OCI-LY3 (cell line): ENCODE results near the gene CXXC5.
"Not testable (repeated sequence)": the region's sequence is repeated elsewhere in the genome, so short reads cannot be mapped to it uniquely, and the experiment has no call there.

Source experiments
- H2AFZ ChIP-seq: fragments of 200-600, 300-600 bp; shearing (Covaris generic); 2 replicates; pipeline ENCODE4 v1.6.0; 2014; ENCODE audit warnings: antibody characterized with exemption, low read depth, low read length
- H3K27ac ChIP-seq: fragments of 200-600, 300-600 bp; sonication (generic); 2 replicates; pipeline ENCODE4 v1.5.1; 2014; ENCODE audit warnings: mild to moderate bottlenecking, low read length, moderate library complexity, mixed read lengths
- H3K27me3 ChIP-seq: fragments of 200-600, 300-600 bp; sonication (generic); 2 replicates; pipeline ENCODE4 v1.6.1; 2014; ENCODE audit warnings: low read depth, low read length, mixed read lengths
- H3K36me3 ChIP-seq: fragments of 200-600, 300-600 bp; sonication (generic); replicated peaks from 2 replicates; pipeline ENCODE3; 2014; ENCODE audit warnings: low read depth, low read length, mixed read lengths
- H3K4me1 ChIP-seq: fragments of 300-600, 200-600 bp; sonication (generic); 2 replicates; pipeline ENCODE4 v1.6.1; 2014; ENCODE audit warnings: low read length, mixed read lengths
- H3K4me2 ChIP-seq: fragments of 200-600, 300-600 bp; sonication (generic); 2 replicates; pipeline ENCODE4 v1.6.1; 2014; ENCODE audit warnings: low read length, mixed read lengths
- H3K4me3 ChIP-seq: fragments of 300-600, 200-600 bp; sonication (generic); 2 replicates; pipeline ENCODE4 v1.5.1; 2014; ENCODE audit warnings: antibody characterized with exemption, mild to moderate bottlenecking, low read length, moderate library complexity
- H3K79me2 ChIP-seq: fragments of 300-600, 200-600 bp; shearing (Covaris generic); 2 replicates; pipeline ENCODE4 v1.6.1; 2014; ENCODE audit warnings: mild to moderate bottlenecking, low read length, mixed read lengths
- H3K9ac ChIP-seq: fragments of 300-600, 200-600 bp; shearing (Covaris generic); 2 replicates; pipeline ENCODE4 v1.6.0; 2014; ENCODE audit warnings: mild to moderate bottlenecking, low read length, moderate library complexity
- H3K9me3 ChIP-seq: fragments of 200-600, 300-600 bp; shearing (Covaris generic); 2 replicates; pipeline ENCODE4 v1.6.1; 2014; ENCODE audit warnings: low read length, mixed read lengths; ENCODE audit not compliant: insufficient read depth
- H4K20me1 ChIP-seq: fragments of 200-600, 300-600 bp; sonication (generic); 2 replicates; pipeline ENCODE4 v1.6.1; 2016; ENCODE audit warnings: low read length, mixed read lengths; ENCODE audit not compliant: insufficient read depth
- EZH2phosphoT487 ChIP-seq: fragments of 200-600 bp; shearing (Covaris generic); IDR thresholded peaks from 2 replicates; pipeline ENCODE4 v1.6.1; 2018; ENCODE audit warnings: antibody characterized with exemption, mixed run types, low read depth
- TF ChIP-seq, protein P1 (sequence below): fragments of 200-600, 300-600 bp; sonication (generic); IDR thresholded peaks from 2 replicates; pipeline ENCODE4 v1.5.1; 2014; ENCODE audit warnings: antibody characterized with exemption, low read length, low read depth

Gene CXXC5

DNA sequence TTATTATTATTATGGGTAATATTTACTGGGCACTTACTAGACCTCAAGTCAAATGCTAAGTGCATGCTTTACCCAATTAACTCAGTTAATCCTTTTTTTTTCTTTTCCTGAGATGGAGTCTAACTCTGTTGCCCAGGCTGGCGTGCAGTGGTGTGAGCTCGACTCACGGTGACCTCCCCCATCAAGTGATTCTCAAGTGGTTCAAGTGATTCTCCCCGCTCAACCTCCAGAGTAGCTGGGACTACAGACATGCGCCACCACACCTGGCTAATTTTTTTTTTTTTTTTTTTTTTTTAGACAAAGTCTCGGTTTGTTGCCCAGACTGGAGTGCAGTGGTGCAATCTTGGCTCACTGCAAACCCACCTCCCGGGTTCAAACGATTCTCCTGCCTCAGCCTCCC lies 69.1 kb downstream of the CXXC5 start:
- no peak overlapping the region for H3K4me2 ChIP-seq
- no peaks in the 10 kb centered on the region for H3K4me1 ChIP-seq
- TF ChIP-seq, protein P1, sequence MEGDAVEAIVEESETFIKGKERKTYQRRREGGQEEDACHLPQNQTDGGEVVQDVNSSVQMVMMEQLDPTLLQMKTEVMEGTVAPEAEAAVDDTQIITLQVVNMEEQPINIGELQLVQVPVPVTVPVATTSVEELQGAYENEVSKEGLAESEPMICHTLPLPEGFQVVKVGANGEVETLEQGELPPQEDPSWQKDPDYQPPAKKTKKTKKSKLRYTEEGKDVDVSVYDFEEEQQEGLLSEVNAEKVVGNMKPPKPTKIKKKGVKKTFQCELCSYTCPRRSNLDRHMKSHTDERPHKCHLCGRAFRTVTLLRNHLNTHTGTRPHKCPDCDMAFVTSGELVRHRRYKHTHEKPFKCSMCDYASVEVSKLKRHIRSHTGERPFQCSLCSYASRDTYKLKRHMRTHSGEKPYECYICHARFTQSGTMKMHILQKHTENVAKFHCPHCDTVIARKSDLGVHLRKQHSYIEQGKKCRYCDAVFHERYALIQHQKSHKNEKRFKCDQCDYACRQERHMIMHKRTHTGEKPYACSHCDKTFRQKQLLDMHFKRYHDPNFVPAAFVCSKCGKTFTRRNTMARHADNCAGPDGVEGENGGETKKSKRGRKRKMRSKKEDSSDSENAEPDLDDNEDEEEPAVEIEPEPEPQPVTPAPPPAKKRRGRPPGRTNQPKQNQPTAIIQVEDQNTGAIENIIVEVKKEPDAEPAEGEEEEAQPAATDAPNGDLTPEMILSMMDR = no peak
- no peak for TF ChIP-seq EZH2phosphoT487
- H3K27ac ChIP-seq = no peak overlapping the region
- no peaks in the 10 kb centered on the region for H3K9me3 ChIP-seq
- no peaks in the 10 kb centered on the region for H4K20me1 ChIP-seq
- no peak overlapping the region for H3K9ac ChIP-seq
- no peak overlapping the region for H2AFZ ChIP-seq
- no peak overlapping the region for H3K4me3 ChIP-seq
- H3K79me2 ChIP-seq = no peaks in the 10 kb centered on the region
- H3K36me3 ChIP-seq = no peaks in the 10 kb centered on the region
- peaks cover 2% of the 10 kb centered on the region; the same call in 1 of the 2 replicates for H3K27me3 ChIP-seq

GRCh38 chr5:139718403-139718802 lies 70.3 kb downstream of the CXXC5 start:
- not testable (repeated sequence) for H3K4me1 ChIP-seq, H4K20me1 ChIP-seq, H3K27me3 ChIP-seq, H3K79me2 ChIP-seq, H2AFZ ChIP-seq, H3K4me3 ChIP-seq, H3K27ac ChIP-seq, H3K36me3 ChIP-seq, H3K9me3 ChIP-seq, H3K4me2 ChIP-seq, H3K9ac ChIP-seq

DNA sequence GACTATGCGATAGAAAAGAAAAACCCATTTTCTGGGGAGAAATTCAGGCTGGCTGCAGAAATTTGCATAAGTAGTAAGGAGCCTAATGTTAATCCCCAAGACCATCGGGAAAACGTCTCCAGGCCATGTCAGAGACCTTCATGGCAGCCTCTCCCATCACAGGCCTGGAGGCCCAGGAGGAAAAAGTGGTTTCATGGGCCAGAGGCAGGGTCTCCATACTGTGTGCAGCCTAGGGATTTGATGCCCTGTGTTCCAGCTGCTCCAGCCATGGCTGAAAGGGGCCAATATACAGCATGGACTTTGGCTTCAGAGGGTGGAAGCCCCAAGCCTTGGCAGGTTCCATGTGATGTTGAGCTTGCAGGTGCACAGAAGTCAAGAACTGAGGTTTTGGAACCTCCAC lies 71.8 kb downstream of the CXXC5 start:
- H3K27me3 ChIP-seq, H2AFZ ChIP-seq, H3K9me3 ChIP-seq, H3K4me2 ChIP-seq, H4K20me1 ChIP-seq, H3K36me3 ChIP-seq, H3K4me3 ChIP-seq, H3K9ac ChIP-seq, H3K4me1 ChIP-seq, H3K79me2 ChIP-seq, H3K27ac ChIP-seq: not testable (repeated sequence)

DNA sequence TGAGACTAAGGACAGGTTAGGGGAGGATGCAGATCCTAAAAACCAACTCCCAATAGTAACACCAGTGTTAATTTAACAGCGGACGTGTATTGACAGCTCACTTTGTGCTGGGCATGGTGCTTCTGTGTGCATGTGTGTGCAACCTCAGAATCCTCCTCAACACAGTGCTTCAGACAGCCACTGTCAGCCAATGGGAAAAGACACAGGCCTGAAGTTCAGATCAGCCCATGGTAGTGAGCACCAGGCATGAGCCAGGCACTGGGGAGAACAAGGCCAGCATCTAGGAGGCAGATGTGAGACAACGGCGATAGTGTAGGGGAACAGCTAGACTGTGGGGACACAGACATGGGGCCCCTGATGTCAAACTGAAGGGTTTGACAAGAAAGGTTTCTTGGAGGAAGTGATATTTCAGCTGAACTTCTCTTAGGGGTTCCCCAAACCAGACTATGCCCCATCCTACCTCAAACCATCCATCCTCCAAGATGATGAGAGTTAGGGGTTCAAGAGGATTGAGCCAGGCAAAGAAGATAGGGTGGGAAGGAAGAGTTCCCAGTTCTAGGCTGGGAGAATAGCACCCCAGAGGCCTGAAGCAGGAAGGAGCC lies 75.9 kb downstream of the CXXC5 start:
- no peak overlapping the region for H3K27ac ChIP-seq
- H3K4me1 ChIP-seq = peaks cover 5% of the 10 kb centered on the region; the same call in 1 of the 2 replicates
- no peaks in the 10 kb centered on the region for H4K20me1 ChIP-seq
- H3K4me3 ChIP-seq = no peak overlapping the region
- H3K9me3 ChIP-seq = no peaks in the 10 kb centered on the region
- H3K79me2 ChIP-seq = no peaks in the 10 kb centered on the region
- TF ChIP-seq, protein P1 = no peak
- TF ChIP-seq EZH2phosphoT487 = no peak
- H3K4me2 ChIP-seq = no peak overlapping the region
- H3K27me3 ChIP-seq = no peaks in the 10 kb centered on the region
- no peaks in the 10 kb centered on the region for H3K36me3 ChIP-seq
- H3K9ac ChIP-seq = no peak overlapping the region
- H2AFZ ChIP-seq = no peak overlapping the region

- TF ChIP-seq, protein P1 = no peak
- TF ChIP-seq EZH2phosphoT487 = no peak
- H4K20me1 ChIP-seq = no peaks in the 10 kb centered on the region
- H3K4me2 ChIP-seq = no peak overlapping the region
- H3K79me2 ChIP-seq = no peaks in the 10 kb centered on the region
- H3K27me3 ChIP-seq = no peaks in the 10 kb centered on the region
- no peak overlapping the region for H2AFZ ChIP-seq
- H3K27ac ChIP-seq = no peak overlapping the region
- H3K4me1 ChIP-seq = peaks cover 5% of the 10 kb centered on the region; the same call in 1 of the 2 replicates
- no peak overlapping the region for H3K4me3 ChIP-seq
- H3K36me3 ChIP-seq = no peaks in the 10 kb centered on the region
- H3K9me3 ChIP-seq = no peaks in the 10 kb centered on the region
- no peak overlapping the region for H3K9ac ChIP-seq
Measured at GRCh38 chr5:139725073-139725830, 77.1 kb downstream of the CXXC5 start.
